HG03280 (cell line): ENCODE measurements around the gene CLCA2.
A peak's percentile ranks its signal among the peaks of the same experiment; 100 is the strongest.

Source experiments
- ATAC-seq: cut with Tn5 transposase; IDR thresholded peaks from one replicate; pipeline ENCODE4 v1.9.1; 2021; ENCODE audit warnings: mild to moderate bottlenecking, moderate library complexity; ENCODE audit not compliant: unreplicated experiment

Gene CLCA2

GRCh38 chr1:86423873-86424272 lies at the start of gene CLCA2:
Gene CLCA2 (plus strand): TSS chr1:86424171. CDS start chr1:86424248, 77 bp downstream.
- ATAC-seq = no peak

- no peak for ATAC-seq
Measured at GRCh38 chr1:86375688-86376087, 48.3 kb upstream of the CLCA2 start.

GRCh38 chr1:86377341-86377740 lies 46.6 kb upstream of the CLCA2 start:
- no peak for ATAC-seq

- no peak for ATAC-seq
Measured at GRCh38 chr1:86378813-86379212, 45.2 kb upstream of the CLCA2 start.

GRCh38 chr1:86380257-86380861 lies 43.6 kb upstream of the CLCA2 start:
- ATAC-seq = peak; percentile 81

GRCh38 chr1:86381223-86381622 lies 42.7 kb upstream of the CLCA2 start:
- ATAC-seq = no peak

GRCh38 chr1:86382878-86383277 lies 41.1 kb upstream of the CLCA2 start:
- ATAC-seq = peak; percentile 52

- no peak for ATAC-seq
Measured at GRCh38 chr1:86387916-86388627, 35.9 kb upstream of the CLCA2 start.

GRCh38 chr1:86388777-86389176 lies 35.2 kb upstream of the CLCA2 start:
- no peak for ATAC-seq

GRCh38 chr1:86389307-86389706 lies 34.7 kb upstream of the CLCA2 start:
- peak; percentile 95 for ATAC-seq

GRCh38 chr1:86394416-86394815 lies 29.6 kb upstream of the CLCA2 start:
- no peak for ATAC-seq

- peak; percentile 100 for ATAC-seq
Measured at GRCh38 chr1:86395751-86396497, 28.0 kb upstream of the CLCA2 start, which contains the start of gene ODF2L. Gene ODF2L (minus strand): TSS chr1:86396323. CDS start chr1:86387027, 9,296 bp downstream.

GRCh38 chr1:86396498-86396890 lies 27.5 kb upstream of the CLCA2 start:
- peak; percentile 19 for ATAC-seq

- ATAC-seq = no peak
Measured at GRCh38 chr1:86409416-86410021, 14.5 kb upstream of the CLCA2 start.

GRCh38 chr1:86410879-86411278 lies 13.1 kb upstream of the CLCA2 start:
- no peak for ATAC-seq

GRCh38 chr1:86416343-86416742 lies 7.6 kb upstream of the CLCA2 start:
- ATAC-seq = no peak

GRCh38 chr1:86419277-86419903 lies 4.6 kb upstream of the CLCA2 start:
- ATAC-seq = peak; percentile 89

GRCh38 chr1:86421601-86422280 lies 2.2 kb upstream of the CLCA2 start:
- no peak for ATAC-seq

- ATAC-seq = no peak
Measured at GRCh38 chr1:86423473-86423872, 498 bp upstream of the CLCA2 start.

GRCh38 chr1:86429122-86429725 lies 5.3 kb downstream of the CLCA2 start:
- no peak for ATAC-seq
